ENCODE results near the gene RARG.
A peak's percentile ranks its signal among the peaks of the same experiment; 100 is the strongest.
"Not testable (repeated sequence)": the region's sequence is repeated elsewhere in the genome, so short reads cannot be mapped to it uniquely, and the experiment has no call there.

Gene RARG

GRCh38 chr12:53187145-53187899 lies 44.7 kb downstream of the RARG start:
- no peak for DNase-seq

GRCh38 chr12:53186745-53187144 lies 45.3 kb downstream of the RARG start:
- DNase-seq: no peak

- DNase-seq: no peak
Observed at GRCh38 chr12:53185582-53186153, 46.3 kb downstream of the RARG start.

GRCh38 chr12:53184828-53185227 lies 47.2 kb downstream of the RARG start:
- DNase-seq: no peak

- DNase-seq: no peak
Observed at GRCh38 chr12:53182903-53183302, 49.1 kb downstream of the RARG start.

GRCh38 chr12:53181935-53182334 lies 50.1 kb downstream of the RARG start:
- DNase-seq: no peak

GRCh38 chr12:53180931-53181645 lies 50.9 kb downstream of the RARG start:
- DNase-seq: peak; percentile 52

GRCh38 chr12:53180220-53180930 lies 51.6 kb downstream of the RARG start, which contains the start of the genes CSAD and ZNF740:
TSS of gene CSAD (minus strand) at chr12:53180925. CDS start at chr12:53173470, 7,455 bp downstream.
TSS of gene ZNF740 (plus strand) at chr12:53180722. CDS start at chr12:53181984, 1,262 bp downstream.
- peak; percentile 98 for DNase-seq

GRCh38 chr12:53179687-53180219 lies 52.3 kb downstream of the RARG start:
- DNase-seq: no peak

- not testable (repeated sequence) for DNase-seq
Observed at GRCh38 chr12:53178803-53179202, 53.2 kb downstream of the RARG start.

- peak; percentile 63 for DNase-seq
Observed at GRCh38 chr12:53177447-53177846, 54.6 kb downstream of the RARG start.

- no peak for DNase-seq
Observed at GRCh38 chr12:53176750-53177149, 55.3 kb downstream of the RARG start.

- peak; percentile 88 for DNase-seq
Observed at GRCh38 chr12:53174881-53175491, 57.0 kb downstream of the RARG start.

GRCh38 chr12:53173085-53173715 lies 58.8 kb downstream of the RARG start:
- DNase-seq: no peak

GRCh38 chr12:53172352-53172751 lies 59.7 kb downstream of the RARG start:
- DNase-seq: no peak

- DNase-seq: peak; percentile 73
Observed at GRCh38 chr12:53171725-53172329, 60.2 kb downstream of the RARG start.

- no peak for DNase-seq
Observed at GRCh38 chr12:53170876-53171724, 60.9 kb downstream of the RARG start.

GRCh38 chr12:53170215-53170614 lies 61.8 kb downstream of the RARG start:
- peak; percentile 17 for DNase-seq

GRCh38 chr12:53169644-53170043 lies 62.4 kb downstream of the RARG start:
- no peak for DNase-seq

- no peak for DNase-seq
Observed at GRCh38 chr12:53166837-53167236, 65.2 kb downstream of the RARG start.
